Measurements from ENCODE around the gene NSMF. TPM values are rescaled to one million over a fixed set of nuclear protein-coding genes. Genes with fewer than 3 reads are reported as not detected.

NSMF gene
- total RNA-seq, 2 experiments from 2014 or later = 57.6 to 60.3 TPM

- no peak for DNase-seq
- no peaks in the 10 kb centered on the region for H3K27me3 Mint-ChIP-seq
- H3K27ac Mint-ChIP-seq = no peak overlapping the region
- no peaks in the 10 kb centered on the region for H3K9me3 Mint-ChIP-seq
- CTCF ChIA-PET = interaction anchor here (1.0 kb wide), 1 partner anchor 12 kb away, joined by 3 read pairs; no protein-coding TSS in a partner anchor
- no peak overlapping the region for H3K4me3 Mint-ChIP-seq
- peaks cover 11% of the 10 kb centered on the region for H3K36me3 Mint-ChIP-seq (ENCODE audit: low read depth)
- POLR2A ChIA-PET = interaction anchor here (0.6 kb wide), 1 partner anchor 223 kb away, joined by 6 read pairs; no protein-coding TSS in a partner anchor
- H3K4me1 Mint-ChIP-seq = peaks cover 35% of the 10 kb centered on the region
Observed at GRCh38 chr9:137449081-137449844, 9.9 kb downstream of the NSMF start.

GRCh38 chr9:137448602-137448962 is 10.6 kb downstream of the NSMF start:
- H3K9me3 Mint-ChIP-seq = no peaks in the 10 kb centered on the region
- peaks cover 32% of the 10 kb centered on the region for H3K4me1 Mint-ChIP-seq
- no peak overlapping the region for H3K4me3 Mint-ChIP-seq
- no peak for DNase-seq
- ChIA-PET CTCF (interaction anchor here (1.6 kb wide), 1 partner anchor 25 kb away, joined by 5 read pairs; the partner anchor contains the start of genes EXD3 and NOXA1), POLR2A (interaction anchor here (0.6 kb wide), 1 partner anchor 224 kb away, joined by 6 read pairs; no protein-coding TSS in a partner anchor)
- no peak overlapping the region for H3K27ac Mint-ChIP-seq
- peaks cover under 1% of the 10 kb centered on the region for H3K27me3 Mint-ChIP-seq
- peaks cover 8% of the 10 kb centered on the region for H3K36me3 Mint-ChIP-seq (ENCODE audit: low read depth)

GRCh38 chr9:137447722-137448601 is 11.2 kb downstream of the NSMF start:
- H3K4me3 Mint-ChIP-seq = no peak overlapping the region
- no peaks in the 10 kb centered on the region for H3K9me3 Mint-ChIP-seq
- peaks cover 29% of the 10 kb centered on the region for H3K4me1 Mint-ChIP-seq

GRCh38 chr9:137446851-137447471 is 12.2 kb downstream of the NSMF start:
- Mint-ChIP-seq H3K9me3 (no peaks in the 10 kb centered on the region), H3K36me3 (ENCODE audit: low read depth) (peaks cover 5% of the 10 kb centered on the region), H3K27ac (peak overlapping the region; percentile 69), H3K27me3 (peaks cover 11% of the 10 kb centered on the region), H3K4me1 (peaks cover 26% of the 10 kb centered on the region), H3K4me3 (no peak overlapping the region)
- CTCF ChIA-PET = interaction anchor here (1.3 to 1.6 kb wide), 2 partner anchors 10 to 24 kb away, joined by 4 to 5 read pairs; partner anchors contain the start of genes EXD3 and NOXA1
- no peak for DNase-seq
- POLR2A ChIA-PET = no interaction called here

More at GRCh38 chr9:137447722-137448601, 11.2 kb downstream of the NSMF start:
- POLR2A ChIA-PET = interaction anchor here (0.6 kb wide), 1 partner anchor 225 kb away, joined by 6 read pairs; no protein-coding TSS in a partner anchor
- H3K27ac Mint-ChIP-seq = no peak overlapping the region
- no peak for DNase-seq
- peaks cover 7% of the 10 kb centered on the region for H3K36me3 Mint-ChIP-seq (ENCODE audit: low read depth)
- peaks cover 5% of the 10 kb centered on the region for H3K27me3 Mint-ChIP-seq
- CTCF ChIA-PET = interaction anchor here (0.7 to 1.6 kb wide), 2 partner anchors 25 to 399 kb away, joined by 4 to 5 read pairs; partner anchors contain the start of genes EXD3 and NOXA1

GRCh38 chr9:137445930-137446431 is 13.2 kb downstream of the NSMF start:
- Mint-ChIP-seq H3K36me3 (ENCODE audit: low read depth) (peaks cover 5% of the 10 kb centered on the region), H3K27ac (no peak overlapping the region), H3K27me3 (peaks cover 13% of the 10 kb centered on the region), H3K9me3 (no peaks in the 10 kb centered on the region), H3K4me3 (no peak overlapping the region), H3K4me1 (peaks cover 26% of the 10 kb centered on the region)
- DNase-seq = no peak
- POLR2A ChIA-PET = no interaction called here
- CTCF ChIA-PET = interaction anchor here (0.6 to 1.3 kb wide), 6 partner anchors 8 to 164 kb away, joined by 3 to 7 read pairs (median 4); no protein-coding TSS in a partner anchor

- DNase-seq = peak; percentile 86
- H3K4me3 Mint-ChIP-seq = no peak overlapping the region
- no peak overlapping the region for H3K27ac Mint-ChIP-seq
- POLR2A ChIA-PET = no interaction called here
- peaks cover 21% of the 10 kb centered on the region for H3K4me1 Mint-ChIP-seq
- peaks cover 13% of the 10 kb centered on the region for H3K27me3 Mint-ChIP-seq
- peaks cover 5% of the 10 kb centered on the region for H3K36me3 Mint-ChIP-seq (ENCODE audit: low read depth)
- CTCF ChIA-PET = interaction anchor here (0.6 to 1.9 kb wide), 9 partner anchors 8 to 1035 kb away, joined by 3 to 7 read pairs (median 4); no protein-coding TSS in a partner anchor
- H3K9me3 Mint-ChIP-seq = no peaks in the 10 kb centered on the region
Observed at GRCh38 chr9:137445275-137445807, 13.8 kb downstream of the NSMF start.

GRCh38 chr9:137444106-137444790 is 14.9 kb downstream of the NSMF start:
- peaks cover 2% of the 10 kb centered on the region for H3K36me3 Mint-ChIP-seq (ENCODE audit: low read depth)
- H3K27me3 Mint-ChIP-seq = peaks cover 17% of the 10 kb centered on the region
- H3K27ac Mint-ChIP-seq = no peak overlapping the region
- CTCF ChIA-PET = interaction anchor here (1.1 to 2.4 kb wide), 5 partner anchors 11 to 48 kb away, joined by 3 to 10 read pairs (median 6); partner anchors contain the start of genes EXD3 and NOXA1
- H3K9me3 Mint-ChIP-seq = no peaks in the 10 kb centered on the region
- no peak for DNase-seq
- H3K4me3 Mint-ChIP-seq = no peak overlapping the region
- peaks cover 13% of the 10 kb centered on the region for H3K4me1 Mint-ChIP-seq
- POLR2A ChIA-PET = no interaction called here

GRCh38 chr9:137441935-137442321 is 17.2 kb downstream of the NSMF start:
- H3K4me1 Mint-ChIP-seq = peaks cover 13% of the 10 kb centered on the region
- CTCF ChIA-PET = interaction anchor here (1.1 to 2.4 kb wide), 2 partner anchors 15 to 18 kb away, joined by 3 to 10 read pairs; partner anchors contain the start of genes EXD3 and NOXA1
- POLR2A ChIA-PET = no interaction called here

GRCh38 chr9:137441289-137441934 is 17.7 kb downstream of the NSMF start, which contains the start of gene ENTPD8:
Gene ENTPD8 (minus strand): TSS chr9:137441357. CDS start chr9:137438285, 3,072 bp downstream.
- POLR2A ChIA-PET = no interaction called here
- CTCF ChIA-PET = interaction anchor here (0.6 to 1.1 kb wide), 2 partner anchors 15 to 792 kb away, joined by 3 read pairs; no protein-coding TSS in a partner anchor

More at GRCh38 chr9:137441935-137442321, 17.2 kb downstream of the NSMF start:
- H3K36me3 Mint-ChIP-seq (ENCODE audit: low read depth) = no peaks in the 10 kb centered on the region
- H3K27me3 Mint-ChIP-seq = peaks cover 18% of the 10 kb centered on the region
- peak overlapping the region; percentile 52 for H3K4me3 Mint-ChIP-seq
- no peak for DNase-seq
- H3K27ac Mint-ChIP-seq = no peak overlapping the region
- no peaks in the 10 kb centered on the region for H3K9me3 Mint-ChIP-seq

GRCh38 chr9:137439158-137439714 is 19.9 kb downstream of the NSMF start:
- no peak for DNase-seq
- POLR2A ChIA-PET = no interaction called here

More at GRCh38 chr9:137441289-137441934, 17.7 kb downstream of the NSMF start, which contains the start of gene ENTPD8:
- H3K9me3 Mint-ChIP-seq = no peaks in the 10 kb centered on the region
- no peak for DNase-seq
- no peaks in the 10 kb centered on the region for H3K36me3 Mint-ChIP-seq (ENCODE audit: low read depth)
- peaks cover 18% of the 10 kb centered on the region for H3K27me3 Mint-ChIP-seq
- peaks cover 13% of the 10 kb centered on the region for H3K4me1 Mint-ChIP-seq
- peak within 1 kb of the TSS; percentile 52 for H3K4me3 Mint-ChIP-seq
- H3K27ac Mint-ChIP-seq = no peak within 1 kb of the TSS

More at GRCh38 chr9:137439158-137439714, 19.9 kb downstream of the NSMF start:
- peaks cover 5% of the 10 kb centered on the region for H3K4me1 Mint-ChIP-seq
- H3K9me3 Mint-ChIP-seq = no peaks in the 10 kb centered on the region
- no peaks in the 10 kb centered on the region for H3K36me3 Mint-ChIP-seq (ENCODE audit: low read depth)
- CTCF ChIA-PET = no interaction called here
- H3K27me3 Mint-ChIP-seq = peaks cover 18% of the 10 kb centered on the region
- H3K4me3 Mint-ChIP-seq = no peak overlapping the region
- no peak overlapping the region for H3K27ac Mint-ChIP-seq
